GM06990 (cell line): ENCODE results near the gene JMY.

ENCODE experiments used
- DNase-seq: peaks from one replicate; pipeline ENCODE4 v3.0.0-alpha.2; 2011; ENCODE audit not compliant: insufficient read length; ENCODE audit errors: extremely low read depth
- H3K27me3 ChIP-seq: replicated peaks from 2 replicates; pipeline ENCODE4 v1.6.0; 2011; ENCODE audit warnings: low read length; ENCODE audit not compliant: control insufficient read depth, insufficient read depth
- H3K36me3 ChIP-seq: 2 replicates; pipeline ENCODE4 v1.5.1; 2011; ENCODE audit warnings: low read length; ENCODE audit not compliant: control insufficient read depth, insufficient read depth
- H3K4me3 ChIP-seq: replicated peaks from 2 replicates; pipeline ENCODE4 v1.5.1; 2011; ENCODE audit warnings: low read depth, mild to moderate bottlenecking, control low read depth, low read length
- CTCF ChIP-seq: IDR thresholded peaks from 2 replicates; pipeline ENCODE4 v1.5.1; 2011; ENCODE audit warnings: low read length, control low read depth, mild to moderate bottlenecking, inconsistent platforms; ENCODE audit not compliant: insufficient read depth, poor library complexity, severe bottlenecking

JMY gene

GRCh38 chr5:79330071-79330470, 94.1 kb downstream of the JMY start:
- no peaks in the 10 kb centered on the region; the same call in 1 of the 2 replicates for H3K27me3 ChIP-seq
- DNase-seq = no peak
- no peak overlapping the region for H3K4me3 ChIP-seq
- no peaks in the 10 kb centered on the region for H3K36me3 ChIP-seq
- no peak for TF ChIP-seq CTCF

GRCh38 chr5:79333852-79334557, 98.1 kb downstream of the JMY start:
- no peaks in the 10 kb centered on the region; the same call in 1 of the 2 replicates for H3K27me3 ChIP-seq
- TF ChIP-seq CTCF = no peak
- no peaks in the 10 kb centered on the region for H3K36me3 ChIP-seq
- no peak for DNase-seq
- H3K4me3 ChIP-seq = no peak overlapping the region

- no peaks in the 10 kb centered on the region for H3K36me3 ChIP-seq
- no peak overlapping the region for H3K4me3 ChIP-seq
- no peaks in the 10 kb centered on the region for H3K27me3 ChIP-seq
- no peak for DNase-seq
- TF ChIP-seq CTCF = no peak
Observed at GRCh38 chr5:79346420-79346824, 110.5 kb downstream of the JMY start.

- DNase-seq = no peak
- H3K4me3 ChIP-seq = no peak overlapping the region
- H3K27me3 ChIP-seq = no peaks in the 10 kb centered on the region
- H3K36me3 ChIP-seq = no peaks in the 10 kb centered on the region
- TF ChIP-seq CTCF = no peak
Observed at GRCh38 chr5:79349047-79349446, 113.1 kb downstream of the JMY start.

- Histone ChIP-seq H3K36me3 (no peaks in the 10 kb centered on the region), H3K27me3 (no peaks in the 10 kb centered on the region), H3K4me3 (no peak overlapping the region)
- DNase-seq = no peak
- no peak for TF ChIP-seq CTCF
Observed at GRCh38 chr5:79349881-79350280, 114.0 kb downstream of the JMY start.

- Histone ChIP-seq H3K4me3 (no peak overlapping the region), H3K36me3 (no peaks in the 10 kb centered on the region), H3K27me3 (no peaks in the 10 kb centered on the region)
- DNase-seq = no peak
- no peak for TF ChIP-seq CTCF
Observed at GRCh38 chr5:79357398-79357797, 121.5 kb downstream of the JMY start.
